HG03460 (cell line): ENCODE results near the gene DNAH10.

Experiments used
- ATAC-seq: cut with Tn5 transposase; IDR thresholded peaks from one replicate; pipeline ENCODE4 v1.9.1; 2021; ENCODE audit not compliant: unreplicated experiment

DNAH10 gene, protein sequence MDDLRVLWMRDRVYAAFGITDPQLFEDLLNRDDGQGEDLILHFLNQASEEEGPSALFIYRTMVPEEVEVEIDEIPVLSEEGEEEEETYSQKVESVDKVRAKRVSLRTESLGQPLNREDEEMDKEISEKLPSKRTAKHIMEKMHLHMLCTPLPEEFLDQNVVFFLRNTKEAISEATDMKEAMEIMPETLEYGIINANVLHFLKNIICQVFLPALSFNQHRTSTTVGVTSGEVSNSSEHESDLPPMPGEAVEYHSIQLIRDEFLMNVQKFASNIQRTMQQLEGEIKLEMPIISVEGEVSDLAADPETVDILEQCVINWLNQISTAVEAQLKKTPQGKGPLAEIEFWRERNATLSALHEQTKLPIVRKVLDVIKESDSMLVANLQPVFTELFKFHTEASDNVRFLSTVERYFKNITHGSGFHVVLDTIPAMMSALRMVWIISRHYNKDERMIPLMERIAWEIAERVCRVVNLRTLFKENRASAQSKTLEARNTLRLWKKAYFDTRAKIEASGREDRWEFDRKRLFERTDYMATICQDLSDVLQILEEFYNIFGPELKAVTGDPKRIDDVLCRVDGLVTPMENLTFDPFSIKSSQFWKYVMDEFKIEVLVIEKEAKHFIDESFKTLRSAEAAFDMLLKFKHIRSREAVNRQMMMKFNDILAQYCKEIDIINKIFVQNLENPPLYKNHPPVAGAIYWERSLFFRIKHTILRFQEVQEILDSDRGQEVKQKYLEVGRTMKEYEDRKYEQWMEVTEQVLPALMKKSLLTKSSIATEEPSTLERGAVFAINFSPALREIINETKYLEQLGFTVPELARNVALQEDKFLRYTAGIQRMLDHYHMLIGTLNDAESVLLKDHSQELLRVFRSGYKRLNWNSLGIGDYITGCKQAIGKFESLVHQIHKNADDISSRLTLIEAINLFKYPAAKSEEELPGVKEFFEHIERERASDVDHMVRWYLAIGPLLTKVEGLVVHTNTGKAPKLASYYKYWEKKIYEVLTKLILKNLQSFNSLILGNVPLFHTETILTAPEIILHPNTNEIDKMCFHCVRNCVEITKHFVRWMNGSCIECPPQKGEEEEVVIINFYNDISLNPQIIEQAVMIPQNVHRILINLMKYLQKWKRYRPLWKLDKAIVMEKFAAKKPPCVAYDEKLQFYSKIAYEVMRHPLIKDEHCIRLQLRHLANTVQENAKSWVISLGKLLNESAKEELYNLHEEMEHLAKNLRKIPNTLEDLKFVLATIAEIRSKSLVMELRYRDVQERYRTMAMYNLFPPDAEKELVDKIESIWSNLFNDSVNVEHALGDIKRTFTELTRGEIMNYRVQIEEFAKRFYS (N-terminal part only)

DNA sequence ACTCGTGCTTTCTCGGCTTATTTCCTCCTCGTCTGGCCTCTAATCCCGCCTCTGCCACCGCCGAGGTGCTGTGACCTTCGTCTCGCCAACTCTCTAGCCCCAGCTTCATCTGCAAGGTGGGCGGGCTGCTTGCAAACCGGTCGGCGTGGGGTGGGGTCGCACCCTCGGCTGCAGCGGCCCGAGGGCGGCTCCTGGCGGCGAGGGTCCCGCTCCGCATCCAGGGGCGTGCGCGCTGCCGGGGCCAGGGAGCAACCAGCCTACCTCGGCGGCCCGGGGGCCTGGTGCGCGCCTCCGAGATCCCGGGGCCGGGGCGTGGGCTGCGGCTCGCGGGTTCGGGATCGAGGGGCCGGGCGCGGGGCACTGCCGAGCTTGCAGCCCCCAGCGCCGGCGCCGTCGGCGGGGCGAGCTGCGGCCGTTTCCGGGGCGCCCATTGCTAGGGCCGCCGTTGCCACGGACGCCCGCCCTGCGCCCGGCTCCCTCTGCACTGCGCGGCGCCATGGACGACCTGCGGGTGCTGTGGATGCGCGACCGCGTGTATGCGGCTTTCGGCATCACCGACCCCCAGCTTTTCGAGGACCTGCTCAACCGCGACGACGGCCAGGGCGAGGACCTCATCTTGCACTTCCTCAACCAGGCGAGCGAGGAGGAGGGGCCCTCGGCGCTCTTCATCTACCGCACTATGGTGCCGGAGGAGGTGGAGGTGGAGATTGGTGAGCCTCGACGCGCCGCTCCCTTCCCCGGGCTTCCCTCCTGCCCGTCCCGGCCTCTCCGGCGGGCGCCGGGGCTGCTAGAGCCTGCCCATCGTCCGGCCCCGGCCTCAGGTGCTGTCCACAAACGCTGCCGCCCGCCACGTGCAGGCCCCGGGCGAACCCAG is at the start of gene DNAH10:
TSS of gene DNAH10 (plus strand) at position 461 of the 874 bp plus-strand sequence. CDS start at position 497, 36 bp downstream.
- ATAC-seq = peak; percentile 75

DNA sequence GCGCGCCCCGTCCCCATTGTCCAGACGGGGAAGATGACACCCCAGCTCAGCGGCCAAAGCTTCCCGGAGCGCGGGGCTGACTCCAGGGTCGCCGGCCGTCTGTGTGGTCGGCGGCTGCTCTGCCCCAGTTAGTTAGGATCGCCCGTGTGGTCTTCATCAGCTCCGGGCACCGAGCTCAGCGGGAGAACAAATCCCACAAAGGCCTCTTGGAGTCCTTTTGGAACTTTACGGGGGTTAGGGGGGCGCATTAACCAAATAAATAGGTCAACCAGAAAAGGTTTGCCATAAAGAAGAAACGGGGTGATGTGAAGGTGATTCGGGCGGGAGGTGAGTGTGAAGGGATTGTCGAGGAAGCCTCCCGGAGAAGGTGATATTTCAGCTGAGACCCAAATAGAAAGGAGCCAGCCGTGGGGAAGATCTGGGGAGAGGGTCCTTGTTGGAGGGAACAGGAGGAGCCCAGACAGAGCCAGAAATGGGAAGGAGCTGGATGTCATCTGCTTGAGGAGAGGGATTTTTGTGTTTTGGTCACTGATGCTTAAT is 49.3 kb upstream of the DNAH10 start:
- ATAC-seq = peak; percentile 15

DNA sequence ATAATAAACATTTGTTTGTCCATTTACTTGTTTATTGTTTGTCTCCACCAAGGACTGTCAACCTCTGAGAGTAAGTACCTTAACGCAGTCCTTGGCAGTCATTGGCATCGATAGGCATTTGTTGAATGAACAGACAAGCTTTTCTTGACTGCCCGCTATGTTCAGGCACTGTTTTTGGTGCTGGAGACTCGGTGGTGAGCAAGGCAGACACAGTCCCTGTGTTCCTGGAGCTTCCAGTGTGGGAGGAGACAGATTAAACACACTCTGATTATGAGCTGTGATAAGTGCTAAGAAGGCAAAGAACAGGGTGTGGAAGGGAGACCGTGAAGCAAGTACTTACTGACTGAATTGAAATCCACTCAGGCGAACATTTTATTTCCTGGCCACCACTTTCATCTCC is 48.7 kb upstream of the DNAH10 start:
- ATAC-seq = no peak

DNA sequence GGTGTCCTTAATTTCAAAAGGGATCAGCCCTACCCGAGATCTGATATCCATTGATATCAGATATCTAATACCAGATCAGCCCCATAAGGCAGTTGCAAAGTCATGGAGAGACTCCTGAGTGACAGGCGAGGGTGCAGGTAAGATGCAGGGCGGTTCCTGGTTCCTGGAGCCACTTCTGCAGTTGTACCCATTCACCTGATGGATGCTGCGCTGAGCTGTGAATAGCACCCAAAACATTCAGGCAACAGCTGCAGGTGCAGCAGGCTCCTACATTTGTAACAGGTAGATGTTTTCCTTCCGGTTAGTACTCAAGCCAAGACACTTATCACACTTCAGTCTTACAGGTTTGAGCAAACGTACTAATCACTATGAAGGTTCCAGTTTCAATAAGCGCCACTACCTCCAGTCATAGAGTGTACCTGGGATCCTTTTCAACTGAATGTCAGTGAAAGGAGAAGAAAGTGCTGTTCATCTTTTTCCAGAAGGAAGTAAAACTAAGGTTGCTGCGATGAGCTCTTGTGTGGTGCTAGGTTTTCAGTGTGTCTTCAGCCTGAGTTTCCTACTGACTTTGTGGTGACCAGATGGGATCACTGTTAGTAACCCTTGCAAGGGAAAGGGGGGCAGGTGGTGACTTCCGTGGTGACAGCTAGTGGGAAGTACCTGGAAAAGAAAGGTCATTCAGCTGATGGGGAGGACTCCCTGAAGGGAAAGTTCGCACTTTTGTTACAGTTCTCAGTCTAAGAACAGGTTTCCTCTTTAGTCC is 48.1 kb upstream of the DNAH10 start:
- ATAC-seq = no peak

DNA sequence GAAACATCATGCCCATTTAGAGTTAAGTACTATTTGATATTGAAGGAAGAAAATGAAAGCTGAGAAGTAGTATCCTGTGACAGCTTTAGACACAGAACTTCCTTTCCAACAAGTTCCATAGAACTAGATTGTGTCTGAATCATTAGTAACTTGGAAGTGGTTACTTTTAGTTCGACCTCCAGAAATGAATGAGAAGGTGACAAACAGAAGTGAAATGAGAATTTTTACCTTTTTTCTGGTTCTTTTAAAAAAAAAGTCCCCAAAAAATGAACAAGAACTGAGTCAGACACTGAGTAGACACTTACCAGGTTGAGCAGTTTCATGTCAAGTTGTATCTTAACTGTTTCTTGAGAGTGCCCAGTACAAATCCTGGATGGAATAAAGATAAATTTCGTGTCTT is 46.9 kb upstream of the DNAH10 start:
- no peak for ATAC-seq

DNA sequence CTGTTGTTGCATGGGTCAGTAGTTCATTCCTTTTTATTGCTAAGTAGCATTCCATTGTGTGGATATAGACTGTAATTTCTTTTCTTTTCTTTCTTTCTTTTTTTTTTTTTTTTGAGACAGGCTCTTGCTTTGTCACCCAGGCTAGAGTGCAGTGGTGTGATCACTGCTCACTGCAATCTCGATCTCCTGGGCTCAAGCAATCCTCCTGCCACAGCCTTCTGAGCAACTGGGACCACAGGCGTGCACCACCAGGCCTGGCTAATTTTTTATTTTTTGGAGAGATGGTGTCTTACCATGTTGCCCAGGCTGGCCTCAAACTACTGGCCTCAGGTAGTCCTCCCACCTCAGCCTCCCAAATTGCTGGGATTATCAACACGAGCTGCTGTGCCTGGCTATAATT is 44.8 kb upstream of the DNAH10 start:
- ATAC-seq = no peak

DNA sequence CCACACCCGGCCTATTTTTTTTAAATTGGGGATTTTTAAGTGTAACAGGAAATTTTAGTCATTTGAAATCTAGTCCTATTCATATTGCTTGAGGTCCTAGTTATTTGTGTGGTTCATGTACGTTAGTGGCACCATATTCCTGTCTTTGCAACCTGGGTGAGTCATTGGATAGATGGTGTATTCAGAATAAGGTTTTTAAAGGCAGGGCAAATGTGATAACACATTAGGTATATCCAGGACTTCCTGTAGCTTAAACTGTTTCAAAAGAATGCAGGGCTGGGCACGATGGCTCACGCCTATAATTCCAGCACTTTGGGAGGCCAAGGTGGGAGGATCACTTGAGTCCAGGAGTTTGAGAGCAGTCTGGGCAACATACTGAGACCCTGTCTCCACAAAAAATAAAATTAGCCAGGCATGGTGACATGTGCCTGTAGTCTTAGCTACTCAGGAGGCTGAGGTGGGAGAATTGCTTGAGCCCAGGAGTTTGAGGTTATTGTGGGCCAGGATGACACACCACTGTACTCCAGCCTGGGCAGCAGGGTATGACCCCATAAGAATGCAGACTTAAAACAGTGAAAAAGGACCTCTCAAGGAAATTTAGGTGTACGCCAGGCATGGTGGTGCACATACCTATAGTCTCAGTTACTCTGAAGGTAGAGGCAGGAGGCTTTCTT is 41.8 kb upstream of the DNAH10 start:
- ATAC-seq = no peak

DNA sequence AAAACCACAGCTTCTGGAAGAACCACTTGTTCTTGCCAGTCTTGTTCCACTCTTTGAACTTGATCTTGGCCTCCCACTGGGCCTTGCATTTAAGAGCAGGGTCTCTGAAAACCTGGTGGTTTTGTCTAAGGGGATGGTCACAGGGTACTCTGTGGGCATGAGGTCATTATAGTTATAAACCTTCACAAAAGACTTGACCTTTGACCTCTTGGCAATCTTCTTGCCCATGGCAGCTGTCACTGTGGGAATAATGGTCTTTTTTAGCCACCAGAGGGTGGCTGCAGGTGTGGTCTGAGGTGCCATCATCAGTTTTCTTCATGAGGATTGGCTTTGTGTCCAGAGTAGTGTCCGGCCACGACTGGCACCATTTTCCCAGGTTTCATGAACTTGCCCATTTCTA is 40.9 kb upstream of the DNAH10 start:
- ATAC-seq = no peak

DNA sequence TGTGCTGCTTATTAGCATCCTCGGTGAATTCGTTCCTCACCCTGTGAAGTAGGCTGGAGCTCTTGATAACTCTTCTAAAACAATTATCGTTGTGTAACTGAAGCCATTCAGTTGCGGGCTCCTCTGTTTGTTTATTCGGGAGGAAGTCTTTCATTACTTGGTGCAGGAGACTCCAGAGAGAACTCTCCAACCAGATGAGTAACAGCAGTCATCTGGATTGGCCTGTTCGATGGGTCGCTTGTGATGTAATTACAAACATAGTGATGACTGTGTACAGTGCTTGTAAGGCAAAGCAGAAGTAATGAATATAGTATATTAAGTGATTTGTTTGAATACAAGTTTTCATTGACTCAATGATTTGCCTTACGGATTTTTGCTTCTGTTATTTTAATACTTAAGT is 39.1 kb upstream of the DNAH10 start:
- ATAC-seq = no peak

DNA sequence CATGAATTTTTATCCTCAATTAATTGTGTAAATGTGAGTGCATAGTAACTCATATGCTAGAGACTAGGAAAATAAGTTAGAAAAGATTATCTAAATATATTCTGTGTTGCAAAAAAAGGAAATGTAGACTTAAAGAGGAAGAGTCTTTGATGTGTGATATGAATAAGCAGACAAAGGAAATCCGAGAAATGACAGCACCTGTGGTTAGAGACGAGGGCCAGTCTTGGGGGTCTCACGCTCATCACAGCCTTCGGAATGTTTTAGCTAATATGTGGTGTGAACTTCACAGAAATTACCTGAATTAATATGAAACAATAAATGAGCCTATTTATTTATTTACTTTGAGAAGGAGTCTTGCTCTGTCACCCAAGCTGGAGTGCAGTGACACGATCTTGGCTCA is 38.3 kb upstream of the DNAH10 start:
- no peak for ATAC-seq

DNA sequence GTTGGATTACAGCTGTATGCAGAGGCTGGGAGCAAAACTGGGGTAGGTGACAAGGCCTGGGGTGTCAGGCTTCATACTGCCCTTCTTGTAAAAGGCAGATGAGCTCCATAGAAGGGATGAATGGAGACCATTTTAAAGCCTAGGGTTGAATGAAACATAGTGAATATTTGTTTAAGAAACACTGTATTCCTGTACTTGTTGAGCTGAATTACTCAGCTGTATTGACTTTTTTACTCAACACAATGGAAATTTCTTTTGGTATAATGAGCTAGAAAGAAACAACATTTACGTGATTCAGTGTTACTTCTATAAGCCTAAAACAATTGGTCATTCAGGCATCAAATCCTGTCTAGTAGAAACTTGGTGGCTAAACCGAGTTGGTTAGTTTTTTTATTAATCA is 35.9 kb upstream of the DNAH10 start:
- ATAC-seq = no peak

DNA sequence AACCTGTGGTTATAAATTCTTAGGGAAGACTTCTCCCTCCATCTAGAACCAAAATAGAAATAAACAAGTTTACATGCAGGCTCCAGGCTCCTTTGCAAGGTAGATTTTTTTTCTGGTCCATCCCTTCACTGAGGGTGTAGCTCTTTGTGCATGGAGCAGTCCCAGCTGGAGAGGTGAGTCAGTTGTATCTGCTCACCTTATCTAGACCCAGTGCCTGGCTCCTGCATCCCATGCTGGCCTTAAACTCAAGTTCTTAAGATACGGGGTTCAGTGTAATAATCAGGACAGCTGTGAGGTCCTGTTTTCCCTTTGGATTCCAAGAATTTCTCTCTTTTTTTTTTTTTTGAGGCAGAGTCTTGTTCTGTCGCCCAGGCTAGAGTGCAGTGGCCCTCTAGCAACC is 35.1 kb upstream of the DNAH10 start:
- no peak for ATAC-seq

DNA sequence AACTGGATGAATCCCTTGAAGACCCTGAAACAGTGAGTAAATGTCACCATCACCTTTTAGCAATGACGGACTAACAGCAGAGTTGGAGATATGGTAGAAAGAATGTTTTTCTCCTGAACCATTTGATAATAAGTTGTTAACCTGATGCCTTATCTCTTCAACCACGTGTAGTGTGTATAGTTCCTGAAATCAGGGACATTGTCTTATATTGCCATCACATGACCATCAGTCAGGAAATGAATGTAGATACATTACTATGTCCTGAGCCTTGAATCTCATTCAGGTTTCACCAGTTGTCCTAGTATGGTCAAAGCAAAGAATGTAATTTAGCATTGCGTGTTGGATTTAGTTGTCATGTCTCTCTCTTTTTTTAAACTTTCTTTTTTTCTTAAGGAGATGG is 34.2 kb upstream of the DNAH10 start:
- no peak for ATAC-seq

DNA sequence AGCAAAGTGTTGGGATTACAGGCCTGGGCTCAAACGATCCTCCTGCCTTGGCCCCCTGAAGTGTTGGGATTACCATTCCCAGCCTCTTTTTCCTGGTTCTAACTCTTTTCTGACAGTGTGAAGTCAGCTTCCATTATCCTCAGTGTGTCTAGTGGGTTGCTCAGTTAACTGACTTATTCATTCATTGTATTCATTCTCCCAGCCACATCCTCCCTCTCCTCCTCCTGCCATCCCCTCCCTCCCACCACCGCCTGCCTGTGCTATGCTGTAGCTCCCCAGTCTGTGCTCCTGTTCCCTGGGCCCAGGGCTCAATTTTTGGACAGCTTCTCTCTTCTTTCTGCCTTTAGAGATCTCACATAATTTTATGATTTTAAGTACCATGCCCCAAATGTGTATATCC is 30.5 kb upstream of the DNAH10 start:
- no peak for ATAC-seq

DNA sequence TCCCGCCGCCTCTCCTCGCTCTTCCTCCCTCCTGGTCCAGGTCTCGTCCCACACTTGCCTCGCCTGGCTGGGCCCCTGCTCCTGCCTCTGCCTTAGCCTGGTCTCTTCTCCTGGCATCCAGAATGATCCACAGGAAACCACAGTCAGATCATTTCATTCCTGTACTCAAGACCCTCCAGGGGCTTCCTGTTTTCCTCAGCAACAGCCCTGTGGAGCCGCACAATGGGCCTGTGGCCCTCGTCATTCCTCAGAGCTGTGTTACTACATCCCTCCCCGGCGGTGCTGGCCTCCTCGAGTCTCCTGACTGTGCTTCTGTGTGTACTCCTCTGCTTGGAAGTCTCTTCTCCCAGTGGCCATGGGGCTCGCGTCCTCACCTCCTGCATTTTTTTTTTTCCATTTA is 29.9 kb upstream of the DNAH10 start:
- no peak for ATAC-seq

DNA sequence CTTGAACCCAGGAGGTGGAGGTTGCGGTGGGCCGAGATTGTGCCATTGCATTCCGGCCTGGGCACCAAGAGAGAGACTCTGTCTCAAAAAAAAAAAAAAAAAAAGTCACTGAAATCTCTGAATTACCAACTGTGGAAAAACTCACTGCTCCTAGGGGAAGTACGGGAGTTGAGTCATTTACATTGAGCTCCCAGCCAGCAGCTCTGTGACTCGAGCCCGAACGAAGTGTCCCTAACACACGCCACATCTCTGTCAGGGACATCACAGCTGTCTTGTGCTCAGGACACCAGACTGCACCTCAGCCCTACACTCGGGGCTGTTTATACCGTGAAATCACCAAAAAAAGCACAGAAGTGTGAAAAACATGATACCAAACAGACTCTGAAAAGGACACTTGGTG is 28.9 kb upstream of the DNAH10 start:
- no peak for ATAC-seq

DNA sequence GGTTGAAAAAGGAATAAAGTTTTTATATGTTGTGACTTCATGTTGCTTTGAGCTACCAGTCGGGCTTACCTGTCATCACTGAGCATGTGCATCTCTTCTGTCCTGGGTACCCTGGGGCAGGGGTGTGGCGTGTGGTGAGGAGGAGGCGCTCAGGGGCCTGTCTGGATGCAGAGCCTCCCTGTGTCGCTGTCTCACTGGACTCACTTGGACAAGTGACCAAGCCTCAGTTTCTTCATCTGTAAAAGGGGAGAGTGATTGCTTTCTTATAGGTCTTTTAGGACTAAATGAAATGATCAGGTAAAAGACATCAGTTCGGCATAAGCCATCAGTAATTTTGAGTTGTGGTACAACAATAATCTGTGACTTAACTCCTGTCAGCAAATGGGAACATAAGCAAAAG is 27.8 kb upstream of the DNAH10 start:
- ATAC-seq = no peak

DNA sequence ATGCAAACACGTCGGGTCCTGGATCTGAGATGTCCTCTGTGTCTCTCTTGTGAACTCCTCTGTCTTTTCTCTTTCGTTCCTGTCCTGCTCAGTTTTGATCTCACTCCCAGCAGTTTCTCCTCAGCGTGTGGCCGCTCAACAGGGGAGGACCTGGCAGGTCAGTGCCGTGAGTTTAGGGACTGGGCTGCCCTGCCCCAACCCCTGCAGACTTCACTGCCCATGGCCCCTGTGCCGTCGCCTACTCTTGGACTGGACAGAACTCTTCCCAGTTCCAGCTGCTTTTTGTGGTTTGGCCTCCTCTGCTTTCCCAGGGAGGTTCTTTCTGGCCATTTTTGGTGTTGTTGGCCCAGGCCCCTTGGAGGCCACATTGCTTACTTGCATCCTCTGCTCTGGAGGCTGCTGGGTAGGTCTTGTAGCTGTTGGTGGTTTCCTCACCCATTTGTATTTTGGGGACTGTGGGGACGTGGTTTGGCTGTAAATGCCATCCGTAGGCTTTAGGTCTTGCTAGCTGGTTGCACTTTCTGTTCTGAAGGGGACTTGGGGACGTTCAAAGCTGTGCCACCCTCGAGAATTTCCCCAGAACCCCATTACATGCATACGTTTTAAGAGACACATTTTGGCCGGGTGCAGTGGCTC is 20.0 kb upstream of the DNAH10 start:
- ATAC-seq = no peak
